HG02885 (cell line): ENCODE measurements around the gene CCDC3.

Experiments
- ATAC-seq: cut with Tn5 transposase; IDR thresholded peaks from one replicate; pipeline ENCODE4 v1.9.1; 2021; ENCODE audit warnings: mild to moderate bottlenecking; ENCODE audit not compliant: unreplicated experiment, poor library complexity

CCDC3 gene

DNA sequence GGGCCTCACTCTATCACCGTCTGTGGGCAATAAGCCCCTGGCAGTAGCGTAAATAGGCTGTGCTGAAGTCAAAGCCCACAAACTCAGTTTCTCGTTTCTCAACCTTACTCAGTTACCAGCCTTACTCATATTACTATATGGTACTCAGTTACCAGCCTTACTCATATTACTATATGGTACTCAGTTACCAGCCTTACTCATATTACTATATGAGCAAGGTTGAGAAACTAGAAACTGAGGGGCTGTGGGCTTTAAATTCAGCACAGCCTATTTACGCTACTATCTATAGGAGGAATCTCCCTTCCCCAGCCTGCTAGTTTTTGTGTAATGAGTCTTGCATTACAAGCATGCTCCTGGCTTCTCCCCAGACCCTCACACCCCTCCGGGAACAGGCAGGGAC lies 35.4 kb downstream of the CCDC3 start:
- no peak for ATAC-seq

GRCh38 chr10:12965571-12965970 lies 35.9 kb downstream of the CCDC3 start:
- no peak for ATAC-seq

- ATAC-seq = no peak
Observed at GRCh38 chr10:12962556-12962955, 39.0 kb downstream of the CCDC3 start.

GRCh38 chr10:12961416-12962205 lies 39.9 kb downstream of the CCDC3 start:
- no peak for ATAC-seq

DNA sequence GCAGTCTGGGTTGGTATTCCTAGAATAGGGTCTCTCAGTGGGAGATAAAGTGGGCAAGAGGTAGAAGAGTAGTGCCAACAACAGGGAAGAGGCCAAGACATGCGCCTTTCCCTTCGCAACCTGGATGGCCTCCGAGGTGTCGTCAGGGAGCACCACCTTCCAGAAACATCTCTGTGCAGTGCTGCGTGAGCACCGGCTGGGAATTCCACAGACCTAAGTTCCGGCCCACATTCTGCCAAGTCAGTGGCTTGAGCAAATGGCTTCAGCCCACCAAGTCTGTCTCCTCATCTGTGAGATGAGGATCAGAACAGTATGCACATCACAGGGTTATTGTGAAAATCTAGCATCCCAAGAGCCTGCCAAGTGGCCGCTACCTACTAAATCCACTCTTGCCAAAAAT lies 40.6 kb downstream of the CCDC3 start:
- no peak for ATAC-seq

DNA sequence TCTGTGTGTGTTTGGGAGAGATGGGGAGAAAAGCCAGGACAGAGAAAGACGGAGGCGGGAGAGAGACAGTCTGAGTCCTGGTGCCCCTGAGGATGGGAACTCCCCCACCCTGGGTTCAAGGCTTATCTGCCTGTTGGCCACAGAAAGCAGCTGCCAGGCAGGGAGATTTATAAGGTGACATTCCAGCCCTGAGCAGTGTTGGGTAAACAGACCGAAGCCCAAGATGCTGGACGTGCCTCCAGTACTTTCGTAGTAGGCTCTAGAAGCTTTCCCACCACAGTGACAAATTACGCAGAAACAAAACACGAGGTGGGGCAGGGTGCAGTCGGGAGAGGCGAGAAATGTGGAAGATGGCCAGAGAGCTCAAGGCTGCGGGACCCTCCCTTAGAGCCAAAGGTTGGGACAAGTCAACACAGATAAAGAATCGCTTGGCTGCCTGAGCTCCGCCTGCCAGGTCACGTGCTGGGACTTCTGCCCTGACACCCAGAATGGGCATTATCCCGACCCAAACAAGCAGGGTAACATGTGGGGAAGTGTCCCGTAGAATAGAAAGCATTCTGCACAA lies 41.1 kb downstream of the CCDC3 start:
- ATAC-seq = no peak

GRCh38 chr10:12958546-12959110 lies 42.9 kb downstream of the CCDC3 start:
- ATAC-seq = no peak

DNA sequence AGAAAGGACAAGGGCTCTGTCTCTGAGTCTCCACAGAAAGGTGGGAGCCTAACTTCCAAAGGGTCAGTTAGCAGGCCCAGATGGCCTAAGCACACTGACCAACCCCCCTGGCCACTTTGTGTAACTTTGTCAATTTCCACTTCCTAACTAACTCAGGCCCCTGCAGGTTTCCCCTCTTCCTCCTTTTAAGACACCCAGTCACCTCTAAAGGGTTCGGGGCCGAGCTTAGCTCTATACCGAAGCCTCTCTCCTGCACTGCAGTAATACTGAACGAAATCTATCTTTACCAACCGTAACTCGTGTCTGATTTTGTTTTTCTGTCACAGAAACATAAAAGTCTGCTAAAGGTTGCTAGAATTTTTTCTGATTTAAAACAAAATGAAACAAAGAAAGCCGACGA lies 44.4 kb downstream of the CCDC3 start:
- ATAC-seq = no peak

- ATAC-seq = no peak
Observed at GRCh38 chr10:12954866-12955265, 46.6 kb downstream of the CCDC3 start.

- no peak for ATAC-seq
Observed at GRCh38 chr10:12950583-12951128, 50.9 kb downstream of the CCDC3 start.

- no peak for ATAC-seq
Observed at GRCh38 chr10:12949248-12949647, 52.3 kb downstream of the CCDC3 start.

DNA sequence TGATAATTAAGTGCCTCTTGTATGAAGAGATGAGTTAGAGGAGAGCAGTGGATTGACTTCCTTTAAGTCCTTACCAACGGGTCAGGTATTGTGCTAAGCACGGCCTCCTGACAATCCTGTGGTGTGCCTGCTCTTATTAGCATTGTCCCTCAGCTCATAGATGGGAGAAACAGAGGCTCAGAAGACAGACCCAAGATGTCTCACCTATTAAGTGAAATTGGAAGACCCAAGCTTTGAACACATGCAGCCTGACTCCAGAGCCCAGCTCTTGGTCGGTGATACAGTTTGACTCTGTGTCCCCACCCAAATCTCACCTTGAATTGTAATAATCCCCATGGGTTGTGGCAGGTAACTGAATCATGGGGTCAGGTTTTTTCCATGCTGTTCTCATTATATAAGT lies 53.8 kb downstream of the CCDC3 start:
- ATAC-seq = no peak

- ATAC-seq = no peak
Observed at GRCh38 chr10:12946372-12946771, 55.1 kb downstream of the CCDC3 start.

- peak; percentile 69 for ATAC-seq
Observed at GRCh38 chr10:12945690-12946359, 55.7 kb downstream of the CCDC3 start.

- no peak for ATAC-seq
Observed at GRCh38 chr10:12944931-12945330, 56.6 kb downstream of the CCDC3 start.

DNA sequence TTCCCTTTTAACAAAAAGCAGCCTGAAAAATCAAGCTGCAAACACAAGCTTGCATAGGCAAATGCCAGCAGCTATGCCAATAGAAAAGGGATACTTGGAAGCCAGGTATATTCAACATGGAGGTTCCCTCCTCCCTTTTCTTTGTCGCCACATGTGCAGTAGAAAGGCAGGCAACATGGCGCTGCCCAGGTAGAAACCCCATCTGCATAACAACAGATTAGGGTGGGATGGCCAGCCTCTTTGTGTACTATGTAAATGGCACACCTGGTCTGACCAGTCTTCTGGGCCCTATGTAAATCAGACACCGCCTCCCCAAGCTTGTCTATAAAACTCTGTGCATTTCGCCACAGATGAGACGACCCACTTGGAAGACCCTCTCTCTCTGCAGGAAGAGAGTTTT lies 58.1 kb downstream of the CCDC3 start:
- ATAC-seq = no peak

- no peak for ATAC-seq
Observed at GRCh38 chr10:12941966-12942365, 59.5 kb downstream of the CCDC3 start.

DNA sequence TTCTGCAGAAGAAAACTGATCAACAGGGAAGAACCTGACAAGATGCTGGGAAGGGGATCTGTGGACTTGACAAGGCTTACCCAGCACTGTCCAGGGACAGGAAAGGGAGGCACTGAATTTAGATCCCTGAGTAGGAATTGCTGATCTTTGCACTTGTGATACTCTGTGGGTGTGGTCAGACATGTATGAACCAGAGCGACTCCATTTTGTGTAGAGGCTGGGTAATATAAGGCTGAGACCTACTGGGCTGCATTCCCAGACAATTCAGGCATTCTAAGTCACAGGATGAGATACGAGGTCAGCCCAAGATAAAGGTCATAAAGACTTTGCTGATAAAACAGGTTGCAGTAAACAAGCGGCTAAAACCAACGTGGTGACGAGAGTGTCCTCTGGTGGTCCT lies 60.7 kb downstream of the CCDC3 start:
- ATAC-seq = no peak

DNA sequence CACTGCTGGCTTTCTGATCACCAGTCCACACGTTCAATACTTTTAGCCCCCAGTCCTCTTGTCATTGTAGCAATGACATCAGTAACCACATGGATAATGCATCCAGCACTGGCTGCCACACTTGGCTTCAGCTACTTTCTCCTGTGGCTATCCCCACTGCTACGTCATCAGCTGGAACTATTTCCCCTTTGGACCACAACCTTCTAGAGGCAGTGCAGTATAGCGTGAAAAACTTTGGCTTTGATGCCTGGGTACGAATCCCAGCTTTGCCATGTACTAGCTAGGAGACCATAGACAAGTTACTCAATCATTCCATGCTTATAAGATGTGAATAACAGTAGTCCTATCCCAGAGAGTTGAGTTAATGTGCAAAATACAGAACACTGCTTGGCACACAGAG lies 63.2 kb downstream of the CCDC3 start:
- no peak for ATAC-seq

DNA sequence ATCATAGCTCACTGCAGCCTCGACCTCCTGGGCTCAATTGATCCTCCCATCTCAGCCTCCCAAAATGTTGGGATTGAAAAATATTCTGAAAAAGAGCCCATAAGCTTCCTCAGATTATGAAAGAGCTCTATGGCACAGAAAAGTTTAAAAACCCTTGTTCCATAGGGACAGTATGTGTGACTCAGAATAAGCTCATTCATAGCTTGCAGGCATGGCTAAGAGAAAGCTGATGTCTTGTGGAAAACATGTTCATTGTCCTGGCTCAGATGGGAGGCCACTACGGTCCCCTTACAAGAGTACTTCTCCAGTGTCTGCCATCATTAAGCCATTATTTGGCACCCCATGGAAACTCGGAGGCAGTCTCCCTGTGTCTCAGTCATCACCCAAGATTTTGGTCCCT lies 64.0 kb downstream of the CCDC3 start:
- no peak for ATAC-seq

DNA sequence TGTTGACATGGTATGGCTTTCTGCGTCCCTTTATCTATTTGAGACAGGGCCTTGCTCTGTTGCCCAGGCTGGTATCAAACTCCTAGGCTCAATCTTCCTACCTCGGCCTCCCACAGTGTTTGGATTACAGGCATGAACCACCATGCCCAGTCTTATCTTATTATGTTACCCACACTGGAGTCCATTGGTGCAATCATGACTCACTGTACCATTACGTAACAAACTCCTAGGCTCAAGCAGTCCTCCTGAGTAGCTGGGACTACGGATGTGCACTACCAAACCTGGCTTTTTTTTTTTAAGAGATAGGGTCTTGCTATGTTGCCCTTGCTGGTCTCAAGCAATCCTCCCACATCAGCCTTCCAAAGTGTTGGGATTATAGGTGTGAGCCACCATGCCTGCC lies 66.7 kb downstream of the CCDC3 start:
- no peak for ATAC-seq
